Motor neuron (in vitro differentiated cells): ENCODE results near the gene KRT78. TPM values are rescaled to one million over a fixed set of nuclear protein-coding genes. Genes with fewer than 3 reads are reported as not detected.

ENCODE experiments used
- ATAC-seq, 8 experiments: fragments of 200-7000 bp; cut with Tn5 transposase; replicated peaks in 6 of 8; 2 replicates each; pipeline ENCODE4 v1.8.0; 2021; ENCODE audit warnings: mild to moderate bottlenecking in 8 of 8, moderate library complexity in 8 of 8
- H3K27ac ChIP-seq, 2 donors: fragments of 250-450 bp; sonication (Bioruptor Pico); 2 replicates each; pipeline ENCODE4 v1.9.0; 2021; ENCODE audit warnings: antibody characterized with exemption in 2 of 2, mild to moderate bottlenecking in 2 of 2, moderate library complexity in 1 of 2
- H3K4me1 ChIP-seq, 2 donors: fragments of 250-450 bp; sonication (Bioruptor Pico); replicated peaks in 1 of 2; 2 replicates each; pipeline ENCODE4 v1.6.1; 2021; ENCODE audit warnings: antibody characterized with exemption in 2 of 2, mild to moderate bottlenecking in 2 of 2, moderate library complexity in 1 of 2
- H3K4me3 ChIP-seq, 5 donors: fragments of 250-450 bp; sonication (Bioruptor Pico); 2 replicates each; pipeline ENCODE4 v1.9.0; 2021; ENCODE audit warnings: antibody characterized with exemption in 5 of 5, mild to moderate bottlenecking in 5 of 5, moderate library complexity in 4 of 5
- WGBS, 10 experiments: fragments of 450-650 bp; shearing (Covaris generic); methylation state at CpG; one replicate each; pipeline ENCODE4 v1.0.0; 2022; 5-methylcytosine and 5-hydroxymethylcytosine counted together
- in situ Hi-C, 9 experiments: fragments of 400-800 bp; cut with MboI; loops; one replicate each; pipeline ENCODE4 v1.15.0; 2021; ENCODE audit warnings: low sequenced_read_pairs in 9 of 9, low pct_unique_long_range_greater_than_20kb in 2 of 9; ENCODE audit not compliant: unreplicated experiment in 9 of 9
- total RNA-seq, 8 experiments: library from RNA; unstranded; fragments of 300-600 nt; gene quantifications; 2 replicates each; pipeline versions ENCODE4 v1.2.3 to v1.2.4, GENCODE V29; 2022

KRT78 gene
- total RNA-seq, 8 experiments from 2014 or later = 0.09 to 1.5 (median 0.71) TPM; not detected in 3

GRCh38 chr12:52825961-52826360, 22.8 kb downstream of the KRT78 start:
- in situ Hi-C loops = no loop called here
- no peak for ATAC-seq
- Histone ChIP-seq H3K4me3 (no peak overlapping the region), H3K4me1 (no peaks in the 10 kb centered on the region), H3K27ac (no peak overlapping the region)
- WGBS, 10 experiments = 0 to 86% (median 76%) methylated on average over 1 to 4 of the region's 4 CpGs; no CpG with 5 or more reads in 2 of the 10 experiments

DNA sequence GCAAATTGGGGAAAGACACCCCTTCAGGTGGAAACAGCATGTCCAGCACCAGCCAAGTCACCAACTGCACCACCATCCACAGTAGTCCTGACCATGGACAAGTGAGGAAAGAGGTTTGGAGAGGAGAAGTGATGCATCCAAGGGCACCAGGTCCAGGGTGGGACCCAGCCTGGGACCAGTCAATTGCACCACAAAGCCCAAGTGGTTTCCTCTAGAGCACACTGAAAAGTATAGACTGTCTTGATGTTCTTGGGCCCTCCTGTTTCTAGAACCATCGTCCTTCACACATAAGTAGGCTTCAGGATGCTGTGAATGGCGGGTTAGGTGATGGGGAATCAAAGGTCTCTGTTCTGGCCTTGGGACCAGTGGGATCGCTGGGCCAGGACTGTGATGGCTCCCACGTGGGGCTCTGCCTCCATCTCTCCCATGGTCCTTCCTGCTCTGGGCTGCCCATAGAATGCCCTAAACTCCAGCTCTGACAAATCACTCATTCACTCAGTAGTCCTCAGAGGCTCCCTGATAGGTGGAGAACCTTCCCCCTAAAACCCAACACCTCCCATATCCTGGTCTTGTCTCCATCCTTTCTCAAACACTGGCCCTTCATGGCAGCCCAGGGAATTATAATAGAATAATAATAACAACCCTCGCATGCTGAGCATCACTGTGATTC, 23.9 kb downstream of the KRT78 start:
- 20 to 89% (median 70%) methylated on average over 1 to 4 of the region's 5 CpGs; no CpG with 5 or more reads in 4 of the 10 experiments for WGBS, 10 experiments
- in situ Hi-C loops = no loop called here
- H3K4me3 ChIP-seq = no peak overlapping the region
- no peaks in the 10 kb centered on the region for H3K4me1 ChIP-seq
- no peak overlapping the region for H3K27ac ChIP-seq
- ATAC-seq = no peak

GRCh38 chr12:52823761-52824450, 24.9 kb downstream of the KRT78 start:
- in situ Hi-C loops = no loop called here
- Histone ChIP-seq H3K4me3 (no peak overlapping the region), H3K4me1 (no peaks in the 10 kb centered on the region), H3K27ac (no peak overlapping the region)
- no peak for ATAC-seq
- WGBS, 10 experiments = 67 to 100% (median 88%) methylated on average over 1 to 5 of the region's 15 CpGs; no CpG with 5 or more reads in 4 of the 10 experiments

GRCh38 chr12:52822771-52823510, 25.9 kb downstream of the KRT78 start:
- ATAC-seq = no peak
- Histone ChIP-seq H3K4me1 (peaks cover 0 to 4% of the 10 kb centered on the region in 2 donors), H3K4me3 (no peak overlapping the region), H3K27ac (no peak overlapping the region)
- 18 to 92% (median 69%) methylated on average over 1 to 9 of the region's 16 CpGs; no CpG with 5 or more reads in 2 of the 10 experiments for WGBS, 10 experiments
- in situ Hi-C loops = no loop called here

- in situ Hi-C loops = no loop called here
- 0 to 92% (median 67%) methylated on average over 1 to 6 of the region's 10 CpGs; no CpG with 5 or more reads in 3 of the 10 experiments for WGBS, 10 experiments
Measured at GRCh38 chr12:52821826-52822660, 26.8 kb downstream of the KRT78 start.

DNA sequence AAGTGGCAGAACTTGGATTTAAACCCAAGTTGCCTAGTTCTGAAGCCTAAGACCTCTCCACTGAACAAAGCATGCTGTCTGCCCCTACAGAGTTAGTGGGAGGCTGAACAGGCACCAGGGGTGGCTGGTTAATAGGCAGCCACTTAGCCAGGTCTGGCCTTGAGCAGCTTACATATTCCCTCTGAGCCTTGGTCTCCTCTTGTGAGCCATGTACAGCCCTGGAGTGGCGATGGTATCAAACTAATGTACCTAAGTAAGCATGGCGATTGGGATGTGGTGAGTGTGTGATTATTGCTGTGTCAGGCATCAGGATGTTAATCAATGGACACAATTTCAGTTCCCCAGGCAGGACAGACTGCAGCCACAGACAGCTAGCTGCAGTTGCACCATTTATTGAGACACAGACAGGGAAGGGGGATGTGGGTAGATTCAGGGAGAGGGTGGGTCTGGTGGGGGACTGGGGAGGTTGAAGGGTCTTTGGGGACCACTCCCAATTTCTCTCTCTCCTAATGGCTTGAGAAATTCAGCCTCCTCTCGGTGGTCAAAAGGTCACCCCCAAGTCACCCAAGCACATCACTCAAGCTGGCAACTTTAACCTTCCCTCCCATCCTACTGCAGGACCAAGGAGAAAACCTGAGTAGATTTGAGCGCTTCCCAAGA, 27.6 kb downstream of the KRT78 start:
- no peak for ATAC-seq
- Histone ChIP-seq H3K4me1 (peaks cover 0 to 4% of the 10 kb centered on the region in 2 donors), H3K27ac (no peak overlapping the region), H3K4me3 (no peak overlapping the region)
- WGBS, 10 experiments = 80 to 100% (median 82%) methylated on average over 1 to 2 of the region's 4 CpGs; no CpG with 5 or more reads in 7 of the 10 experiments
- in situ Hi-C loops = no loop called here

More at GRCh38 chr12:52821826-52822660, 26.8 kb downstream of the KRT78 start:
- Histone ChIP-seq H3K4me3 (no peak overlapping the region), H3K4me1 (peaks cover 0 to 4% of the 10 kb centered on the region in 2 donors), H3K27ac (no peak overlapping the region)
- peak in 1 of 8 experiments; percentile 22 for ATAC-seq

- no peak overlapping the region for H3K27ac ChIP-seq
- H3K4me1 ChIP-seq = peaks cover 0 to 4% of the 10 kb centered on the region in 2 donors
- H3K4me3 ChIP-seq = no peak overlapping the region
- in situ Hi-C loops = no loop called here
- WGBS, 10 experiments = 43 to 100% (median 85%) methylated on average over 1 to 4 of the region's 6 CpGs; no CpG with 5 or more reads in 4 of the 10 experiments
- ATAC-seq = no peak
Measured at GRCh38 chr12:52820521-52820920, 28.3 kb downstream of the KRT78 start.

DNA sequence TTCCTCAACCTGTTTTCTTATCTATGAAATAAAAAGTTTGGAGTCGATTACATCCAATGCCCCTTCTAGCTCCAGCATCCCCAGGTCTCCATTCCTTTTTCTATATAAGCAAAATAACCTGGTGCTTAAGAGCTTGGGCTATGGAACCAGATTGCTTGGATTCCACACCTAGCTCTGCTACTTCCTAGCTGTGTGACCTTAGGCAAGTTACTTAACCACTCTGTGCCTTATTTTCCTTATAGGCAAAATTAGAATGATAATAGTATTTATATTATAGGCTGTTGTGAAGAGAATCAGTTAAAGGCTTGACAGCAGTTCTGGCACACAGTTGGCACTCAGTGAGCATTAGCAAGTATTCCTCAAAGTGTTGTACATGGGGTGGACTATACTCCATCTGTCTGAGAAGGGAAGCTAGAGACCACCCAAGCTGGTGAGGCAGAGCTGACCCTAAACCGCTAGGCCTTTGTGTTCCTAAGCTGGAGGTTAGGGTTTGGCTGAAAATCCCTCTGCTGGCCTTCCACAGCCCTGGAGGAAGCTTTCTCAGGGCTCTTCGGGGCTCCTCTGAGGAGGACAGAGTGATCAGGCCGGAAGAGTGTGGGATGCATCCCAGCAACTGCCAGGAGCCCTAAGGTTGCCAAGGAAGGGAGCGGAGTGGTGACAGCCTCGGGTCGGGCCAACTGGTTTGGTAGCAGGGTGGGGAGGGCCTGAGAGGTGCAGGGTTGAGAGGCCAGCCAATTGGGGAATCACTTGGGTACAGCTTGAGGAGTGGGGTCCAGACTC, 28.9 kb downstream of the KRT78 start:
- Histone ChIP-seq H3K27ac (no peak overlapping the region), H3K4me1 (peaks cover 0 to 4% of the 10 kb centered on the region in 2 donors), H3K4me3 (no peak overlapping the region)
- 11 to 100% (median 68%) methylated on average over 1 to 5 of the region's 7 CpGs; no CpG with 5 or more reads in 2 of the 10 experiments for WGBS, 10 experiments
- in situ Hi-C loops = no loop called here
- peak in 1 of 8 experiments; percentile 29 for ATAC-seq

- H3K27ac ChIP-seq = no peak overlapping the region
- peaks cover 0 to 4% of the 10 kb centered on the region in 2 donors for H3K4me1 ChIP-seq
- in situ Hi-C loops = no loop called here
- H3K4me3 ChIP-seq = no peak overlapping the region
- ATAC-seq = no peak
- WGBS, 10 experiments = 0 to 100% (median 40%) methylated on average over 1 to 6 of the region's 7 CpGs; no CpG with 5 or more reads in 5 of the 10 experiments
Measured at GRCh38 chr12:52818887-52819420, 29.8 kb downstream of the KRT78 start.

- ATAC-seq = peak in 7 of 8 experiments; percentile 24 to 87 (median 45)
- 0 to 40% methylated on average over 1 to 3 of the region's 7 CpGs; no CpG with 5 or more reads in 8 of the 10 experiments for WGBS, 10 experiments
- Histone ChIP-seq H3K4me1 (peaks cover 0 to 4% of the 10 kb centered on the region in 2 donors), H3K4me3 (no peak overlapping the region), H3K27ac (no peak overlapping the region)
- in situ Hi-C loops = no loop called here
Measured at GRCh38 chr12:52818388-52818787, 30.4 kb downstream of the KRT78 start.

GRCh38 chr12:52817699-52818238, 31.0 kb downstream of the KRT78 start:
- Histone ChIP-seq H3K4me1 (peaks cover 0 to 6% of the 10 kb centered on the region in 2 donors), H3K4me3 (no peak overlapping the region), H3K27ac (no peak overlapping the region)
- in situ Hi-C loops = no loop called here
- 67 to 100% (median 80%) methylated on average over 1 to 2 of the region's 2 CpGs; no CpG with 5 or more reads in 6 of the 10 experiments for WGBS, 10 experiments
- ATAC-seq = no peak
